ENCODE data around the gene PTPRN2. TPM values are rescaled to one million over a fixed set of nuclear protein-coding genes. Genes with fewer than 3 reads are reported as not detected.

The PTPRN2 gene
- total RNA-seq, 1 donor from 2014 or later = 15.4 TPM

- Mint-ChIP-seq H3K9me3 (no peaks in the 10 kb centered on the region), H3K4me3 (no peak overlapping the region), H3K36me3 (peaks cover 2% of the 10 kb centered on the region), H3K27ac (no peak overlapping the region), H3K4me1 (ENCODE audit: unreplicated experiment) (no peaks in the 10 kb centered on the region), H3K27me3 (no peaks in the 10 kb centered on the region)
- no peak for TF ChIP-seq CTCF (conservative IDR thresholded peaks at IDR 0.05)
- DNase-seq (ENCODE audit: extremely low spot score, unreplicated experiment) = no peak
Measured at GRCh38 chr7:157551325-157552070, 1036.1 kb downstream of the PTPRN2 start.

GRCh38 chr7:157550300-157551275 is 1037.0 kb downstream of the PTPRN2 start:
- Mint-ChIP-seq H3K27ac (no peak overlapping the region), H3K27me3 (no peaks in the 10 kb centered on the region), H3K36me3 (peaks cover 4% of the 10 kb centered on the region), H3K9me3 (no peaks in the 10 kb centered on the region), H3K4me3 (no peak overlapping the region), H3K4me1 (ENCODE audit: unreplicated experiment) (no peaks in the 10 kb centered on the region)
- no peak for TF ChIP-seq CTCF (conservative IDR thresholded peaks at IDR 0.05)
- DNase-seq (ENCODE audit: extremely low spot score, unreplicated experiment) = no peak

GRCh38 chr7:157549612-157550299 is 1037.9 kb downstream of the PTPRN2 start:
- no peak for DNase-seq (ENCODE audit: extremely low spot score, unreplicated experiment)
- H3K4me3 Mint-ChIP-seq = no peak overlapping the region
- no peaks in the 10 kb centered on the region for H3K27me3 Mint-ChIP-seq
- H3K4me1 Mint-ChIP-seq (ENCODE audit: unreplicated experiment) = no peaks in the 10 kb centered on the region
- H3K36me3 Mint-ChIP-seq = peaks cover 5% of the 10 kb centered on the region
- no peak overlapping the region for H3K27ac Mint-ChIP-seq
- TF ChIP-seq CTCF (conservative IDR thresholded peaks at IDR 0.05) = no peak
- H3K9me3 Mint-ChIP-seq = no peaks in the 10 kb centered on the region

- no peak for TF ChIP-seq CTCF (conservative IDR thresholded peaks at IDR 0.05)
- Mint-ChIP-seq H3K4me1 (ENCODE audit: unreplicated experiment) (peaks cover 5% of the 10 kb centered on the region), H3K4me3 (no peak overlapping the region), H3K27ac (no peak overlapping the region), H3K27me3 (no peaks in the 10 kb centered on the region), H3K9me3 (no peaks in the 10 kb centered on the region), H3K36me3 (peaks cover 12% of the 10 kb centered on the region)
- DNase-seq (ENCODE audit: extremely low spot score, unreplicated experiment) = no peak
Measured at GRCh38 chr7:157548691-157549303, 1038.8 kb downstream of the PTPRN2 start.

- H3K4me1 Mint-ChIP-seq (ENCODE audit: unreplicated experiment) = peaks cover 5% of the 10 kb centered on the region
- no peak overlapping the region for H3K27ac Mint-ChIP-seq
- no peak for DNase-seq (ENCODE audit: extremely low spot score, unreplicated experiment)
- H3K9me3 Mint-ChIP-seq = no peaks in the 10 kb centered on the region
- H3K27me3 Mint-ChIP-seq = no peaks in the 10 kb centered on the region
- peaks cover 12% of the 10 kb centered on the region for H3K36me3 Mint-ChIP-seq
- TF ChIP-seq CTCF (conservative IDR thresholded peaks at IDR 0.05) = no peak
- H3K4me3 Mint-ChIP-seq = no peak overlapping the region
Measured at GRCh38 chr7:157547611-157548010, 1040.0 kb downstream of the PTPRN2 start.

Measured in type B pancreatic cell (in vitro differentiated cells).